Ramos (cell line): ENCODE data around the gene STX1A.
"Not testable (repeated sequence)": the region's sequence is repeated elsewhere in the genome, so short reads cannot be mapped to it uniquely, and the experiment has no call there.

ENCODE experiments used
- in situ Hi-C: fragments of 300-500 bp; cut with MboI; formaldehyde crosslinking; loops from one replicate; pipeline ENCODE4 v1.14.3; 2022; ENCODE audit warnings: low sequenced_read_pairs; ENCODE audit not compliant: unreplicated experiment

Gene STX1A

GRCh38 chr7:73663033-73663432 is 56.4 kb downstream of the STX1A start:
- in situ Hi-C loops: no loop called here

- in situ Hi-C loops: not testable (repeated sequence)
Observed at GRCh38 chr7:73660594-73660993, 58.9 kb downstream of the STX1A start.

GRCh38 chr7:73659983-73660382 is 59.5 kb downstream of the STX1A start:
- in situ Hi-C loops: no loop called here

- in situ Hi-C loops: not testable (repeated sequence)
Observed at GRCh38 chr7:73655309-73655708, 64.2 kb downstream of the STX1A start.

GRCh38 chr7:73652541-73652949 is 66.9 kb downstream of the STX1A start:
- in situ Hi-C loops: no loop called here

GRCh38 chr7:73650524-73650923 is 68.9 kb downstream of the STX1A start:
- in situ Hi-C loops: no loop called here

- in situ Hi-C loops: no loop called here
Observed at GRCh38 chr7:73649576-73649975, 69.9 kb downstream of the STX1A start.
